SK-N-MC (cell line): Measurements from ENCODE around the gene FRMD4A.

Experiments
- EZH2 ChIP-seq: fragments of 200-600 bp; sonication (generic); IDR thresholded peaks from one replicate; pipeline ENCODE4 v1.6.1; 2017; ENCODE audit warnings: antibody characterized with exemption
- POLR2AphosphoS5 ChIP-seq: IDR thresholded peaks from 2 replicates; pipeline ENCODE4 v1.6.1; 2012; ENCODE audit warnings: mild to moderate bottlenecking, low read depth, low read length, borderline replicate concordance

GRCh38 chr10:13909516-13910258 is 421.0 kb downstream of the FRMD4A start:
- no peak for TF ChIP-seq EZH2
- TF ChIP-seq POLR2AphosphoS5, result no peak
